Mammary epithelial cell (primary cell): Measurements from ENCODE around the gene HMCN2.

ENCODE experiments used
- CTCF ChIP-seq, 2 donors: IDR thresholded peaks in 1 of 2; conservative IDR thresholded peaks in 1 of 2; 2 replicates each; pipeline ENCODE4 v1.5.1; 2011 to 2012; ENCODE audit warnings: inconsistent platforms in 2 of 2, low read length in 2 of 2, mild to moderate bottlenecking in 2 of 2, control low read depth in 1 of 2, low read depth in 1 of 2; ENCODE audit not compliant: insufficient read depth in 1 of 2; ENCODE audit errors: extremely low read depth in 1 of 2
- EZH2 ChIP-seq: IDR thresholded peaks from 2 replicates; pipeline ENCODE4 v1.6.1; 2012; ENCODE audit warnings: low read length, inconsistent platforms, borderline replicate concordance

- TF ChIP-seq EZH2 (no peak), CTCF (conservative IDR thresholded peaks at IDR 0.05 in 1 of 2, IDR thresholded peaks at IDR 0.05 in 1 of 2; ENCODE audit: extremely low read depth in 1 of 2, insufficient read depth in 1 of 2, low read depth in 1 of 2, low read length in 2 of 2) (no peak)
Measured at GRCh38 chr9:130380920-130381469, 115.4 kb downstream of the HMCN2 start.
